IMR-90 (cell line): ENCODE results near the gene ITIH4. TPM values are rescaled to one million over a fixed set of nuclear protein-coding genes. Genes with fewer than 3 reads are reported as not detected.

Source experiments
- ATAC-seq: fragments of 200-7000 bp; cut with Tn5 transposase; 2 replicates; pipeline ENCODE4 v1.9.1; 2020; ENCODE audit warnings: low read depth, mild to moderate bottlenecking, moderate library complexity
- BruUV-seq: library from RNA; stranded (reverse); fragments of 400-500 nt; replicated peaks from 2 replicates; lab custom pipeline; 2021; lab: Mats Ljungman, UMichigan
- CTCF ChIA-PET: fragments of 300-600 bp; formaldehyde crosslinking; extraction: SDS; loops from one replicate; lab custom pipeline; 2021; ENCODE audit warnings: antibody characterized with exemption; lab: Yijun Ruan, JAX
- POLR2A ChIA-PET: fragments of 300-600 bp; sonication (Branson Sonifier 250); formaldehyde crosslinking; loops from one replicate; lab custom pipeline; 2022; ENCODE audit warnings: antibody characterized with exemption; ENCODE audit not compliant: unreplicated experiment; lab: Charles Lee
- DNase-seq: peaks from one replicate; pipeline ENCODE4 v3.0.0; 2013
- H2AFZ ChIP-seq: replicated peaks from 2 replicates; pipeline ENCODE3; 2013; ENCODE audit warnings: low read length, mild to moderate bottlenecking; ENCODE audit not compliant: poor library complexity
- H2AK5ac ChIP-seq: 2 replicates; pipeline ENCODE4 v1.6.1; 2013; ENCODE audit warnings: low read depth, low read length, inconsistent platforms
- H2AK9ac ChIP-seq: replicated peaks from 2 replicates; pipeline ENCODE3; 2013; ENCODE audit warnings: mild to moderate bottlenecking, low read depth, low read length, moderate library complexity; ENCODE audit not compliant: poor library complexity
- H2BK120ac ChIP-seq: 2 replicates; pipeline ENCODE4 v1.6.1; 2013; ENCODE audit warnings: low read depth, low read length, inconsistent platforms
- H2BK15ac ChIP-seq: 3 replicates; pipeline ENCODE4 v1.6.1; 2013; ENCODE audit warnings: low read depth, low read length, inconsistent platforms
- H2BK20ac ChIP-seq: 2 replicates; pipeline ENCODE4 v1.6.1; 2013; ENCODE audit warnings: low read depth, mild to moderate bottlenecking, inconsistent platforms, low read length, moderate library complexity
- H2BK5ac ChIP-seq: 2 replicates; pipeline ENCODE4 v1.6.1; 2013; ENCODE audit warnings: mild to moderate bottlenecking, low read depth, low read length, inconsistent platforms; ENCODE audit not compliant: poor library complexity, severe bottlenecking
- H3K14ac ChIP-seq: replicated peaks from 2 replicates; pipeline ENCODE4 v1.6.1; 2013; ENCODE audit warnings: low read depth, low read length, inconsistent platforms
- H3K18ac ChIP-seq: 2 replicates; pipeline ENCODE4 v1.6.1; 2013; ENCODE audit warnings: low read depth, low read length, control low read depth
- H3K23ac ChIP-seq: 2 replicates; pipeline ENCODE4 v1.6.1; 2013; ENCODE audit warnings: low read depth, low read length, inconsistent platforms
- H3K27ac ChIP-seq: 2 replicates; pipeline ENCODE4 v1.5.1; 2013; ENCODE audit warnings: mild to moderate bottlenecking, control low read depth, low read length; ENCODE audit not compliant: insufficient read depth
- H3K27me3 ChIP-seq: 2 replicates; pipeline ENCODE4 v1.6.1; 2013; ENCODE audit warnings: low read length; ENCODE audit not compliant: control insufficient read depth, insufficient read depth
- H3K36me3 ChIP-seq: 2 replicates; pipeline ENCODE4 v1.6.1; 2013; ENCODE audit warnings: low read length, mixed read lengths; ENCODE audit not compliant: control insufficient read depth, insufficient read depth
- H3K4ac ChIP-seq: 2 replicates; pipeline ENCODE4 v1.6.1; 2013; ENCODE audit warnings: low read depth, low read length, inconsistent platforms
- H3K4me1 ChIP-seq: 2 replicates; pipeline ENCODE4 v1.6.1; 2013; ENCODE audit warnings: low read length, mixed read lengths; ENCODE audit not compliant: control insufficient read depth, insufficient read depth
- H3K4me2 ChIP-seq: 2 replicates; pipeline ENCODE4 v1.6.1; 2013; ENCODE audit warnings: low read depth, mild to moderate bottlenecking, control low read depth, low read length, moderate library complexity
- H3K4me3 ChIP-seq: 2 replicates; pipeline ENCODE4 v1.5.1; 2013; ENCODE audit warnings: low read depth, mild to moderate bottlenecking, control low read depth, low read length, moderate library complexity; ENCODE audit not compliant: insufficient read depth
- H3K56ac ChIP-seq: 2 replicates; pipeline ENCODE4 v1.6.1; 2013; ENCODE audit warnings: low read length, inconsistent platforms; ENCODE audit not compliant: insufficient read depth; ENCODE audit errors: extremely low read depth
- H3K79me1 ChIP-seq, 2 experiments: 2 replicates each; pipeline ENCODE4 v1.6.1; 2013; ENCODE audit warnings: low read length in 2 of 2, inconsistent platforms in 1 of 2, low read depth in 1 of 2
- H3K9ac ChIP-seq: 2 replicates; pipeline ENCODE4 v1.6.1; 2013; ENCODE audit warnings: low read depth, low read length, control low read depth
- H3K9me1 ChIP-seq: 2 replicates; pipeline ENCODE4 v1.6.1; 2013; ENCODE audit warnings: low read length, inconsistent platforms; ENCODE audit not compliant: insufficient read depth
- H3K9me3 ChIP-seq: 2 replicates; pipeline ENCODE4 v1.6.1; 2013; ENCODE audit warnings: low read length; ENCODE audit not compliant: control insufficient read depth, insufficient read depth
- H4K20me1 ChIP-seq: 2 replicates; pipeline ENCODE4 v1.6.1; 2013; ENCODE audit warnings: low read length, inconsistent platforms; ENCODE audit not compliant: insufficient read depth
- H4K5ac ChIP-seq: 2 replicates; pipeline ENCODE4 v1.6.1; 2013; ENCODE audit warnings: mild to moderate bottlenecking, low read depth, low read length, control low read depth
- H4K8ac ChIP-seq, 2 experiments: 2 replicates each; pipeline ENCODE4 v1.6.1; 2013; ENCODE audit warnings: low read depth in 2 of 2, low read length in 2 of 2, control low read depth in 1 of 2, inconsistent platforms in 1 of 2
- H4K91ac ChIP-seq: 2 replicates; pipeline ENCODE4 v1.6.1; 2013; ENCODE audit warnings: low read depth, low read length, inconsistent platforms; ENCODE audit not compliant: insufficient read depth
- CHD1 ChIP-seq: IDR thresholded peaks from 2 replicates; pipeline ENCODE4 v1.6.1; 2012; ENCODE audit warnings: low read depth, low read length, improper control_type of control experiment
- FOS ChIP-seq: fragments of 150-350 bp; IDR thresholded peaks from 2 replicates; pipeline ENCODE4 v1.6.1; 2016; ENCODE audit warnings: low read depth, low read length
- MAFK ChIP-seq: IDR thresholded peaks from 2 replicates; pipeline ENCODE4 v1.6.1; 2012; ENCODE audit warnings: low read depth, low read length, improper control_type of control experiment
- MAZ ChIP-seq: IDR thresholded peaks from 2 replicates; pipeline ENCODE4 v1.6.1; 2012; ENCODE audit warnings: low read depth, mild to moderate bottlenecking, low read length, improper control_type of control experiment, moderate library complexity, borderline replicate concordance
- MXI1 ChIP-seq: IDR thresholded peaks from 2 replicates; pipeline ENCODE4 v1.6.1; 2012; ENCODE audit warnings: low read depth, mild to moderate bottlenecking, low read length, moderate library complexity, borderline replicate concordance
- RAD21 ChIP-seq: IDR thresholded peaks from 2 replicates; pipeline ENCODE4 v1.6.1; 2012; ENCODE audit warnings: low read length, improper control_type of control experiment
- RCOR1 ChIP-seq: IDR thresholded peaks from 2 replicates; pipeline ENCODE4 v1.6.1; 2012; ENCODE audit warnings: mild to moderate bottlenecking, low read length, improper control_type of control experiment; ENCODE audit not compliant: insufficient replicate concordance
- USF2 ChIP-seq: fragments of 150-350 bp; IDR thresholded peaks from 2 replicates; pipeline ENCODE4 v1.6.1; 2017; ENCODE audit warnings: mild to moderate bottlenecking, antibody characterized with exemption, low read length, low read depth
- WGBS, 2 experiments: methylation state at CpG; one replicate each; pipeline versions ENCODE4 v1.1.5 to v1.1.7; 2013; ENCODE audit warnings: missing lambda C conversion rate in 2 of 2; ENCODE audit not compliant: insufficient read length in 1 of 2; ENCODE audit errors: extremely low coverage in 2 of 2; 5-methylcytosine and 5-hydroxymethylcytosine counted together
- dilution Hi-C: fragments of 300-500 bp; cut with HindIII; formaldehyde crosslinking; loops from one replicate; pipeline ENCODE4 v1.14.3; 2018; ENCODE audit warnings: low sequenced_read_pairs; ENCODE audit not compliant: unreplicated experiment
- in situ Hi-C: fragments of 300-500 bp; cut with MboI; formaldehyde crosslinking; loops from 3 replicates; pipeline ENCODE4 v1.14.3; 2019; ENCODE audit warnings: low sequenced_read_pairs, inconsistent platforms, mixed read lengths
- intact Hi-C: fragments of 100-400 bp; cut with micrococcal nuclease; formaldehyde crosslinking; loops from 2 replicates; pipeline ENCODE4 v1.10.0; 2022
- polyA plus RNA-seq, 3 experiments: library from polyadenylated mRNA; depleted of rRNA; stranded (reverse); fragments of >200 nt; gene quantifications; 2 replicates each; pipeline ENCODE4 v1.2.3, GENCODE V29; 2012; ENCODE audit warnings: low replicate concordance in 1 of 3
- total RNA-seq: library from RNA; depleted of rRNA; stranded (reverse); fragments of >200 nt; gene quantifications from 2 replicates; pipeline ENCODE4 v1.2.3, GENCODE V29; 2012
- TF ChIP-seq, protein P1 (sequence below): conservative IDR thresholded peaks from 2 replicates; pipeline ENCODE4 v1.5.1; 2012; ENCODE audit warnings: mild to moderate bottlenecking, low read depth, low read length, improper control_type of control experiment
- TF ChIP-seq, protein P2 (sequence below): fragments of 150-350 bp; IDR thresholded peaks from 2 replicates; pipeline ENCODE4 v1.6.1; 2016; ENCODE audit warnings: low read depth, mild to moderate bottlenecking, low read length, moderate library complexity, borderline replicate concordance

Gene ITIH4
- total and polyA plus RNA-seq, 2 of the 4 experiments (the other 2 are of a cell fraction) = 0.26 to 0.36 TPM

GRCh38 chr3:52787246-52787645 is 43.2 kb downstream of the ITIH4 start:
- Histone ChIP-seq H4K20me1 (no peaks in the 10 kb centered on the region), H2AK9ac (no peak overlapping the region), H3K4me3 (no peak overlapping the region), H3K23ac (no peak overlapping the region), H3K9ac (no peak overlapping the region), H3K36me3 (no peaks in the 10 kb centered on the region), H3K9me3 (no peaks in the 10 kb centered on the region), H2BK120ac (no peak overlapping the region), H3K4me2 (no peak overlapping the region), H3K4me1 (no peaks in the 10 kb centered on the region), H3K4ac (no peak overlapping the region), H3K79me1 (no peaks in the 10 kb centered on the region), H2AFZ (no peak overlapping the region), H2BK15ac (no peak overlapping the region), H2AK5ac (no peak overlapping the region), H4K91ac (no peak overlapping the region), H3K9me1 (no peaks in the 10 kb centered on the region; the same call in 1 of the 2 replicates), H3K27me3 (peaks cover 53% of the 10 kb centered on the region), H4K8ac (no peak overlapping the region), H3K14ac (no peak overlapping the region), H2BK5ac (no peak overlapping the region), H4K5ac (no peak overlapping the region), H2BK20ac (no peak overlapping the region), H3K27ac (no peak overlapping the region), H3K56ac (no peak overlapping the region), H3K18ac (no peak overlapping the region)
- intact Hi-C loops = no loop called here
- no TSS peak for BruUV-seq
- in situ Hi-C loops = no loop called here
- ChIA-PET CTCF (no interaction called here), POLR2A (no interaction called here)
- ATAC-seq (no peak), DNase-seq (no peak)
- 55% methylated on average over 4 of the region's 11 CpGs; no CpG with 5 or more reads in 1 of the 2 experiments for WGBS, 2 experiments
- TF ChIP-seq MXI1 (no peak), MAFK (no peak), RCOR1 (no peak), CHD1 (no peak), USF2 (no peak), RAD21 (no peak), MAZ (no peak), FOS (no peak)
- TF ChIP-seq, protein P1, sequence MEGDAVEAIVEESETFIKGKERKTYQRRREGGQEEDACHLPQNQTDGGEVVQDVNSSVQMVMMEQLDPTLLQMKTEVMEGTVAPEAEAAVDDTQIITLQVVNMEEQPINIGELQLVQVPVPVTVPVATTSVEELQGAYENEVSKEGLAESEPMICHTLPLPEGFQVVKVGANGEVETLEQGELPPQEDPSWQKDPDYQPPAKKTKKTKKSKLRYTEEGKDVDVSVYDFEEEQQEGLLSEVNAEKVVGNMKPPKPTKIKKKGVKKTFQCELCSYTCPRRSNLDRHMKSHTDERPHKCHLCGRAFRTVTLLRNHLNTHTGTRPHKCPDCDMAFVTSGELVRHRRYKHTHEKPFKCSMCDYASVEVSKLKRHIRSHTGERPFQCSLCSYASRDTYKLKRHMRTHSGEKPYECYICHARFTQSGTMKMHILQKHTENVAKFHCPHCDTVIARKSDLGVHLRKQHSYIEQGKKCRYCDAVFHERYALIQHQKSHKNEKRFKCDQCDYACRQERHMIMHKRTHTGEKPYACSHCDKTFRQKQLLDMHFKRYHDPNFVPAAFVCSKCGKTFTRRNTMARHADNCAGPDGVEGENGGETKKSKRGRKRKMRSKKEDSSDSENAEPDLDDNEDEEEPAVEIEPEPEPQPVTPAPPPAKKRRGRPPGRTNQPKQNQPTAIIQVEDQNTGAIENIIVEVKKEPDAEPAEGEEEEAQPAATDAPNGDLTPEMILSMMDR = no peak
- TF ChIP-seq, protein P2, sequence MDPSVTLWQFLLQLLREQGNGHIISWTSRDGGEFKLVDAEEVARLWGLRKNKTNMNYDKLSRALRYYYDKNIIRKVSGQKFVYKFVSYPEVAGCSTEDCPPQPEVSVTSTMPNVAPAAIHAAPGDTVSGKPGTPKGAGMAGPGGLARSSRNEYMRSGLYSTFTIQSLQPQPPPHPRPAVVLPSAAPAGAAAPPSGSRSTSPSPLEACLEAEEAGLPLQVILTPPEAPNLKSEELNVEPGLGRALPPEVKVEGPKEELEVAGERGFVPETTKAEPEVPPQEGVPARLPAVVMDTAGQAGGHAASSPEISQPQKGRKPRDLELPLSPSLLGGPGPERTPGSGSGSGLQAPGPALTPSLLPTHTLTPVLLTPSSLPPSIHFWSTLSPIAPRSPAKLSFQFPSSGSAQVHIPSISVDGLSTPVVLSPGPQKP = no peak
- dilution Hi-C loops = no loop called here
